MCF 10A (cell line): ENCODE measurements around the gene SLC25A22. TPM values are rescaled to one million over a fixed set of nuclear protein-coding genes. Genes with fewer than 3 reads are reported as not detected.
A peak's percentile ranks its signal among the peaks of the same experiment; 100 is the strongest.

Experiments
- BruUV-seq: library from RNA; stranded (reverse); fragments of 400-500 nt; replicated peaks from 2 replicates; lab custom pipeline; 2021; lab: Mats Ljungman, UMichigan
- CTCF ChIA-PET: fragments of 300-600 bp; sonication (Branson Sonifier 250); formaldehyde crosslinking; extraction: SDS; loops from one replicate; lab custom pipeline; 2021; ENCODE audit warnings: antibody characterized with exemption, inconsistent platforms; lab: Yijun Ruan, JAX
- POLR2A ChIA-PET: fragments of 300-600, 350-650 bp; sonication (Branson Sonifier 250); formaldehyde crosslinking; extraction: SDS; loops from one replicate; lab custom pipeline; 2020; ENCODE audit warnings: antibody characterized with exemption, inconsistent platforms; lab: Yijun Ruan, JAX
- DNase-seq: peaks from one replicate; pipeline ENCODE4 v3.0.0-alpha.2; 2018; ENCODE audit not compliant: unreplicated experiment
- H3K27ac Mint-ChIP-seq: one replicate; pipeline ENCODE4 v1.8.0; 2022; ENCODE audit warnings: mild to moderate bottlenecking, low read depth, mixed read lengths; ENCODE audit not compliant: unreplicated experiment
- H3K27me3 Mint-ChIP-seq: one replicate; pipeline ENCODE4 v1.8.0; 2022; ENCODE audit warnings: mixed read lengths; ENCODE audit not compliant: insufficient read depth, unreplicated experiment
- H3K36me3 Mint-ChIP-seq: one replicate; pipeline ENCODE4 v1.8.0; 2022; ENCODE audit warnings: mild to moderate bottlenecking, moderate library complexity, mixed read lengths; ENCODE audit not compliant: insufficient read depth, unreplicated experiment
- H3K4me1 Mint-ChIP-seq: one replicate; pipeline ENCODE4 v1.8.0; 2022; ENCODE audit warnings: mixed read lengths; ENCODE audit not compliant: insufficient read depth, unreplicated experiment
- H3K4me3 Mint-ChIP-seq: one replicate; pipeline ENCODE4 v1.8.0; 2022; ENCODE audit warnings: mild to moderate bottlenecking, moderate library complexity, mixed read lengths; ENCODE audit not compliant: unreplicated experiment
- H3K9me3 Mint-ChIP-seq: one replicate; pipeline ENCODE4 v1.8.0; 2022; ENCODE audit warnings: mixed read lengths; ENCODE audit not compliant: unreplicated experiment
- intact Hi-C: fragments of 100-400 bp; cut with micrococcal nuclease; formaldehyde crosslinking; loops from 2 replicates; pipeline ENCODE4 v1.14.1; 2022
- total RNA-seq: library from RNA; stranded (reverse); gene quantifications from 2 replicates; pipeline ENCODE4 v1.2.3, GENCODE V29; 2022
- TF ChIP-seq, protein P1 (sequence below): fragments of 200-600 bp; IDR thresholded peaks from one replicate; pipeline ENCODE4 v1.8.0; 2022; ENCODE audit warnings: antibody characterized with exemption, mild to moderate bottlenecking; ENCODE audit not compliant: unreplicated experiment

The SLC25A22 gene
- total RNA-seq, 1 experiment from 2014 or later, result 34.0 TPM

GRCh38 chr11:786235-787083, 11.6 kb downstream of the SLC25A22 start:
- BruUV-seq, result no TSS peak
- CTCF ChIA-PET, result interaction anchor here (0.8 kb wide), 1 partner anchor 198 kb away, joined by 4 read pairs; no protein-coding TSS in a partner anchor

GRCh38 chr11:783581-784015, 14.5 kb downstream of the SLC25A22 start:
- no peak overlapping the region for H3K4me3 Mint-ChIP-seq
- H3K9me3 Mint-ChIP-seq, result no peaks in the 10 kb centered on the region
- intact Hi-C loops, result no loop called here
- DNase-seq, result peak; percentile 80
- H3K27me3 Mint-ChIP-seq, result no peaks in the 10 kb centered on the region
- POLR2A ChIA-PET, result interaction anchor here (0.6 to 2.1 kb wide), 8 partner anchors 11 to 770 kb away, joined by 3 to 9 read pairs (median 3); partner anchors contain the start of gene TALDO1
- TF ChIP-seq, protein P1, sequence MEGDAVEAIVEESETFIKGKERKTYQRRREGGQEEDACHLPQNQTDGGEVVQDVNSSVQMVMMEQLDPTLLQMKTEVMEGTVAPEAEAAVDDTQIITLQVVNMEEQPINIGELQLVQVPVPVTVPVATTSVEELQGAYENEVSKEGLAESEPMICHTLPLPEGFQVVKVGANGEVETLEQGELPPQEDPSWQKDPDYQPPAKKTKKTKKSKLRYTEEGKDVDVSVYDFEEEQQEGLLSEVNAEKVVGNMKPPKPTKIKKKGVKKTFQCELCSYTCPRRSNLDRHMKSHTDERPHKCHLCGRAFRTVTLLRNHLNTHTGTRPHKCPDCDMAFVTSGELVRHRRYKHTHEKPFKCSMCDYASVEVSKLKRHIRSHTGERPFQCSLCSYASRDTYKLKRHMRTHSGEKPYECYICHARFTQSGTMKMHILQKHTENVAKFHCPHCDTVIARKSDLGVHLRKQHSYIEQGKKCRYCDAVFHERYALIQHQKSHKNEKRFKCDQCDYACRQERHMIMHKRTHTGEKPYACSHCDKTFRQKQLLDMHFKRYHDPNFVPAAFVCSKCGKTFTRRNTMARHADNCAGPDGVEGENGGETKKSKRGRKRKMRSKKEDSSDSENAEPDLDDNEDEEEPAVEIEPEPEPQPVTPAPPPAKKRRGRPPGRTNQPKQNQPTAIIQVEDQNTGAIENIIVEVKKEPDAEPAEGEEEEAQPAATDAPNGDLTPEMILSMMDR, result peak; percentile 64
- CTCF ChIA-PET, result interaction anchor here (0.6 to 1.6 kb wide), 8 partner anchors 10 to 205 kb away, joined by 3 to 5 read pairs (median 3); no protein-coding TSS in a partner anchor
- H3K27ac Mint-ChIP-seq, result no peak overlapping the region
- BruUV-seq, result no TSS peak
- H3K4me1 Mint-ChIP-seq, result no peaks in the 10 kb centered on the region
- H3K36me3 Mint-ChIP-seq, result peaks cover 9% of the 10 kb centered on the region

More at GRCh38 chr11:786235-787083, 11.6 kb downstream of the SLC25A22 start:
- POLR2A ChIA-PET, result interaction anchor here (0.7 to 1.7 kb wide), 5 partner anchors 9 to 92 kb away, joined by 3 to 6 read pairs (median 4); partner anchors contain the start of genes DEAF1, GATD1 and RPLP2
- H3K27me3 Mint-ChIP-seq, result no peaks in the 10 kb centered on the region
- H3K36me3 Mint-ChIP-seq, result peaks cover 15% of the 10 kb centered on the region
- H3K27ac Mint-ChIP-seq, result no peak overlapping the region
- TF ChIP-seq, protein P1, result no peak
- DNase-seq, result no peak
- no peaks in the 10 kb centered on the region for H3K4me1 Mint-ChIP-seq
- intact Hi-C loops, result no loop called here
- H3K9me3 Mint-ChIP-seq, result no peaks in the 10 kb centered on the region
- no peak overlapping the region for H3K4me3 Mint-ChIP-seq

- H3K9me3 Mint-ChIP-seq, result no peaks in the 10 kb centered on the region
- TF ChIP-seq, protein P1, result no peak
- DNase-seq, result no peak
- no peak overlapping the region for H3K4me3 Mint-ChIP-seq
- CTCF ChIA-PET, result interaction anchor here (0.5 to 1.3 kb wide), 6 partner anchors 10 to 254 kb away, joined by 3 to 5 read pairs (median 3); no protein-coding TSS in a partner anchor
- no peaks in the 10 kb centered on the region for H3K4me1 Mint-ChIP-seq
- POLR2A ChIA-PET, result interaction anchor here (1.1 to 2.1 kb wide), 4 partner anchors 13 to 56 kb away, joined by 3 to 9 read pairs (median 6); partner anchors contain the start of gene TALDO1
- peaks cover 9% of the 10 kb centered on the region for H3K36me3 Mint-ChIP-seq
- H3K27ac Mint-ChIP-seq, result no peak overlapping the region
- H3K27me3 Mint-ChIP-seq, result no peaks in the 10 kb centered on the region
- no TSS peak for BruUV-seq
- intact Hi-C loops, result no loop called here
Measured at GRCh38 chr11:782264-783174, 15.6 kb downstream of the SLC25A22 start.
